ENCODE measurements around the gene AKT3.

The AKT3 gene

DNA sequence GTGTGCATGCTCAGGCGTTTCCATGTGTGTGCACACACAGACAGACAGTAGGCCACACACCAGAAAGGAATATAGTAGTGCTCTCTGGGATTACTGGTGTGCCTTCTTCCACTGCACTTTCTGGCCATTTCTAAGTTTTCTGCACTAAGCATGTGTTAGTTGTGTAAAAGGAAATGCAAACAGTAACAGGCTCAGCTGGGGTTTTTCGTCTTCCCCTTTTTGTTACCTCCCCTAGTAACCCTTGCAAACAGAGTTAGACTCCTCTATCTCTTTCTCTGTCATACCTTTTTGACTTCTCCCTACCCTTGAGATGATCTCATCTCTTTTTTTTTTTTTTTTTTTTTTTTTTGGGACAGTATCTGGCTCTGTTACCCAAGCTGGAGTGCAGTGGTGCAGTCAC, 398.0 kb downstream of the AKT3 start:
- H3F3A ChIP-seq (ENCODE audit: control insufficient read depth, insufficient read depth) = no peaks in the 10 kb centered on the region
- no peak for TF ChIP-seq EZH2phosphoT487 (IDR thresholded peaks at IDR 0.05; ENCODE audit: borderline replicate concordance, low read length)
- TF ChIP-seq, protein P1, sequence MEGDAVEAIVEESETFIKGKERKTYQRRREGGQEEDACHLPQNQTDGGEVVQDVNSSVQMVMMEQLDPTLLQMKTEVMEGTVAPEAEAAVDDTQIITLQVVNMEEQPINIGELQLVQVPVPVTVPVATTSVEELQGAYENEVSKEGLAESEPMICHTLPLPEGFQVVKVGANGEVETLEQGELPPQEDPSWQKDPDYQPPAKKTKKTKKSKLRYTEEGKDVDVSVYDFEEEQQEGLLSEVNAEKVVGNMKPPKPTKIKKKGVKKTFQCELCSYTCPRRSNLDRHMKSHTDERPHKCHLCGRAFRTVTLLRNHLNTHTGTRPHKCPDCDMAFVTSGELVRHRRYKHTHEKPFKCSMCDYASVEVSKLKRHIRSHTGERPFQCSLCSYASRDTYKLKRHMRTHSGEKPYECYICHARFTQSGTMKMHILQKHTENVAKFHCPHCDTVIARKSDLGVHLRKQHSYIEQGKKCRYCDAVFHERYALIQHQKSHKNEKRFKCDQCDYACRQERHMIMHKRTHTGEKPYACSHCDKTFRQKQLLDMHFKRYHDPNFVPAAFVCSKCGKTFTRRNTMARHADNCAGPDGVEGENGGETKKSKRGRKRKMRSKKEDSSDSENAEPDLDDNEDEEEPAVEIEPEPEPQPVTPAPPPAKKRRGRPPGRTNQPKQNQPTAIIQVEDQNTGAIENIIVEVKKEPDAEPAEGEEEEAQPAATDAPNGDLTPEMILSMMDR (IDR thresholded peaks at IDR 0.05; ENCODE audit: low read depth, low read length, poor library complexity, severe bottlenecking) = no peak
- no peaks in the 10 kb centered on the region for H3K4me1 ChIP-seq (ENCODE audit: control insufficient read depth, low read length)

DNA sequence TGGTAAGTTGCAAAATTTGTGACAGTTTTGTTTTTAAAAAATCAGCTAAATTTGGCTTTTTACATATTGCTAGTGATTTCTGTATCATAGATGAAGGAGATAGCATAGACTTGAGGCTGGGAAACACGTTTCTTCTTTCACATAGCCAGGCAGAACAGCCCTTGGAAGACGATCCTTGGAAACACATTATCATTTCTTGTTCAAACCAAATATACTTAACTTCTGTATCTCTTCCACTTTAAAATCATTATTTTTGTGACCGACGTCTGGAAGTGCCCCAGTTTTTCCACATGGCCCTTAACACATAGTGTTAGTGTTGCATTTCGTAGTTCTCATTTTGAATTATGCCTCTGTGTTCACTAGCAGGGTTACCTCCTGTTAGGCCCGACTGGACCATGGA, 400.7 kb downstream of the AKT3 start:
- Histone ChIP-seq H3K27me3 (ENCODE audit: control insufficient read depth, low read length) (no peaks in the 10 kb centered on the region), H3K27ac (ENCODE audit: low read depth, low read length) (no peak overlapping the region), H3K4me3 (ENCODE audit: low read length) (no peak overlapping the region), H3K4me2 (ENCODE audit: low read length) (no peak overlapping the region), H3F3A (ENCODE audit: control insufficient read depth, insufficient read depth) (no peaks in the 10 kb centered on the region), H3K9me3 (ENCODE audit: control insufficient read depth, insufficient read depth, low read length) (no peaks in the 10 kb centered on the region), H3K36me3 (ENCODE audit: control insufficient read depth, low read length) (no peaks in the 10 kb centered on the region), H3K9me2 (replicated peaks; ENCODE audit: control insufficient read depth, low read length) (no peaks in the 10 kb centered on the region), H3K4me1 (ENCODE audit: control insufficient read depth, low read length) (no peaks in the 10 kb centered on the region), H4K20me1 (ENCODE audit: control insufficient read depth, insufficient read depth, low read depth, low read length) (no peaks in the 10 kb centered on the region), H3K79me2 (ENCODE audit: control insufficient read depth, low read length) (no peaks in the 10 kb centered on the region)
- TF ChIP-seq, protein P1 (IDR thresholded peaks at IDR 0.05; ENCODE audit: low read depth, low read length, poor library complexity, severe bottlenecking) = no peak
- TF ChIP-seq EZH2phosphoT487 (IDR thresholded peaks at IDR 0.05; ENCODE audit: borderline replicate concordance, low read length) = no peak

More for the DNA sequence above, 398.0 kb downstream of the AKT3 start:
- H3K4me2 ChIP-seq (ENCODE audit: low read length) = no peak overlapping the region
- no peaks in the 10 kb centered on the region for H3K79me2 ChIP-seq (ENCODE audit: control insufficient read depth, low read length)
- no peaks in the 10 kb centered on the region for H4K20me1 ChIP-seq (ENCODE audit: control insufficient read depth, insufficient read depth, low read depth, low read length)
- no peaks in the 10 kb centered on the region for H3K27me3 ChIP-seq (ENCODE audit: control insufficient read depth, low read length)
- H3K36me3 ChIP-seq (ENCODE audit: control insufficient read depth, low read length) = no peaks in the 10 kb centered on the region
- no peaks in the 10 kb centered on the region for H3K9me2 ChIP-seq (replicated peaks; ENCODE audit: control insufficient read depth, low read length)
- H3K27ac ChIP-seq (ENCODE audit: low read depth, low read length) = no peak overlapping the region
- H3K4me3 ChIP-seq (ENCODE audit: low read length) = no peak overlapping the region
- H3K9me3 ChIP-seq (ENCODE audit: control insufficient read depth, insufficient read depth, low read length) = no peaks in the 10 kb centered on the region

DNA sequence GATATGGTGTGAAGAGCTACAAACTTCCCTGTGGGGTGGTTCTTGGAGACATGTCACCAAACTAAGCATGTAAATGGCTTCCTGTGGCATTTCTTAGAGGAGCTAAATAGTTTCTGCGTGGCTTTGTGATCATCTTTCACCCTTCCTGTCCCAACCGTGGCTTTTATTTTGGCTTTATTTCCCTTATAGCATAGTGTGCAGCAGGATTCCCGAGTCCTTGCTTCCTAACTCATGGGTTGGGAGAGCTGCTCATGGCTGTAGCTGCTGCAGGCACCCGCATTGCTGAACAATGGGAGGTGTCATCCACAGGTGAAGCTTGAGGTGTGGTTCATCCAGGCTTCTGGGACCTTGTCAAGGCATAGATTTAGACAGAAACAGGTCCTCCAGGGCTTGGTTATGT, 402.2 kb downstream of the AKT3 start:
- no peak overlapping the region for H3K27ac ChIP-seq (ENCODE audit: low read depth, low read length)
- H3K4me3 ChIP-seq (ENCODE audit: low read length) = no peak overlapping the region
- H3K9me2 ChIP-seq (replicated peaks; ENCODE audit: control insufficient read depth, low read length) = no peaks in the 10 kb centered on the region
- no peak for TF ChIP-seq EZH2phosphoT487 (IDR thresholded peaks at IDR 0.05; ENCODE audit: borderline replicate concordance, low read length)
- TF ChIP-seq, protein P1 (IDR thresholded peaks at IDR 0.05; ENCODE audit: low read depth, low read length, poor library complexity, severe bottlenecking) = no peak
- H3K79me2 ChIP-seq (ENCODE audit: control insufficient read depth, low read length) = no peaks in the 10 kb centered on the region
- no peak overlapping the region for H3K4me2 ChIP-seq (ENCODE audit: low read length)
- no peaks in the 10 kb centered on the region for H4K20me1 ChIP-seq (ENCODE audit: control insufficient read depth, insufficient read depth, low read depth, low read length)
- H3K9me3 ChIP-seq (ENCODE audit: control insufficient read depth, insufficient read depth, low read length) = no peaks in the 10 kb centered on the region
- H3K4me1 ChIP-seq (ENCODE audit: control insufficient read depth, low read length) = peaks cover 6% of the 10 kb centered on the region
- no peaks in the 10 kb centered on the region for H3K27me3 ChIP-seq (ENCODE audit: control insufficient read depth, low read length)
- no peaks in the 10 kb centered on the region for H3F3A ChIP-seq (ENCODE audit: control insufficient read depth, insufficient read depth)
- no peaks in the 10 kb centered on the region for H3K36me3 ChIP-seq (ENCODE audit: control insufficient read depth, low read length)

DNA sequence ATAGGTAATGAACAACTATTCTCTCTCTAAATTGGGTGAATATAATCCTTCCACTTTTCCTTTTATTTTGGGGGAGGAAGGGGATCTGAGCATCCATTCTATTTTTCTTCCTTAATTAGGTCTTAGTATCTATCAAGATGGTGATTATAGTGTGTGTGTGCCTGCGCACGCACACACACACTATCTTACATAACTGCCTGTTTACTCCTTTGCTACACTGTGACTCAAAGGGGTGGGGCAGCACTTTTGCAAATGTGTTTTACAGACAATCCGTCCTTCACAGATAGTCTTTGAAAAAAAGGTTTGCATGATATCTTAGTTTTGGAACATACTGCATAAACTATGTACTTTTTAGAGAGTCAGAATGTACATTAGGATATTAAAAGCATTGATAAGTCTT, 402.7 kb downstream of the AKT3 start:
- no peak overlapping the region for H3K27ac ChIP-seq (ENCODE audit: low read depth, low read length)
- no peaks in the 10 kb centered on the region for H3F3A ChIP-seq (ENCODE audit: control insufficient read depth, insufficient read depth)
- no peak overlapping the region for H3K4me3 ChIP-seq (ENCODE audit: low read length)
- peaks cover 6% of the 10 kb centered on the region for H3K4me1 ChIP-seq (ENCODE audit: control insufficient read depth, low read length)
- no peaks in the 10 kb centered on the region for H3K27me3 ChIP-seq (ENCODE audit: control insufficient read depth, low read length)
- no peaks in the 10 kb centered on the region for H3K79me2 ChIP-seq (ENCODE audit: control insufficient read depth, low read length)
- H3K4me2 ChIP-seq (ENCODE audit: low read length) = no peak overlapping the region
- no peaks in the 10 kb centered on the region for H3K9me2 ChIP-seq (replicated peaks; ENCODE audit: control insufficient read depth, low read length)
- H3K36me3 ChIP-seq (ENCODE audit: control insufficient read depth, low read length) = no peaks in the 10 kb centered on the region
- TF ChIP-seq, protein P1 (IDR thresholded peaks at IDR 0.05; ENCODE audit: low read depth, low read length, poor library complexity, severe bottlenecking) = no peak
- TF ChIP-seq EZH2phosphoT487 (IDR thresholded peaks at IDR 0.05; ENCODE audit: borderline replicate concordance, low read length) = no peak
- H4K20me1 ChIP-seq (ENCODE audit: control insufficient read depth, insufficient read depth, low read depth, low read length) = no peaks in the 10 kb centered on the region
- no peaks in the 10 kb centered on the region for H3K9me3 ChIP-seq (ENCODE audit: control insufficient read depth, insufficient read depth, low read length)
